ENCODE measurements around the gene USP48.
"Not testable (repeated sequence)": the region's sequence is repeated elsewhere in the genome, so short reads cannot be mapped to it uniquely, and the experiment has no call there.

Gene USP48

GRCh38 chr1:21782868-21783678, at the start of gene USP48:
Gene USP48, minus strand, starts transcription at chr1:21783149. Its CDS starts 192 bp downstream, at chr1:21782957.
- no peak for FAIRE-seq

- no peak for FAIRE-seq
These were observed 48.6 kb upstream of the USP48 start for GRCh38 chr1:21831454-21831970.

DNA sequence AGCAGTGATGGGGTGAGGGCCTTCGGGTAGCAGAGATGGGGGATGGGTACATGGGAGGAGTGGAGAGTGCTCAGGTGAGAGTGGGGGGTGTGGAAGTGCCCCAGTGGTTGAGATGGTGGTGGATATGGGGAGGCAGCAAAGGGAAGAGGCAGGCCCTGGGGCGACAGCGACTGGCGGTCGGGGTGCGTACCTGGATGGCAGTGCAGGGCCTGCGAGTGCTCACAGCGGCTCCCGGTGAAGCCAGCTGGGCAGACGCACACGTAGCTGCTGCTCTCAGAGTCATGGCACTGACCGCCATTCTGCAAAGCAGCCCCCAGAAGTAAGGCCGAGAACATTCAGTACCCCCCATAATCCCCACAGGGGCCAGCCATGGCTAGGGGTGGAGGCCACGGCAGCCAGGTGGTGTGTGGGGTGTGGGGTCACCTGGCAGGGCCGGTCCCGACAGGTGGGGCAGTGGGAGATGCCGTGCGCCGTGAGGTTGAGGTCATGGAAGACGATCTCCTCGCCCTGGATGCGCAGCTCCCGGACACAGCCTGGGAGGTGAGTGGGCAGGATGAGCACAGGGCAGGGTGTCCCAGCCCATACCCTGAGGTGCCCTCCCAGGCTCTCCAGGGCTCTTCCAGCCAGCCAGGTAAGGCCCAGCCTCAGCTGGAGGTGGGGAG, 48.0 kb upstream of the USP48 start:
- no peak for FAIRE-seq

GRCh38 chr1:21829294-21829693, 46.3 kb upstream of the USP48 start:
- no peak for FAIRE-seq

GRCh38 chr1:21828506-21829210, 45.7 kb upstream of the USP48 start:
- FAIRE-seq, result no peak

DNA sequence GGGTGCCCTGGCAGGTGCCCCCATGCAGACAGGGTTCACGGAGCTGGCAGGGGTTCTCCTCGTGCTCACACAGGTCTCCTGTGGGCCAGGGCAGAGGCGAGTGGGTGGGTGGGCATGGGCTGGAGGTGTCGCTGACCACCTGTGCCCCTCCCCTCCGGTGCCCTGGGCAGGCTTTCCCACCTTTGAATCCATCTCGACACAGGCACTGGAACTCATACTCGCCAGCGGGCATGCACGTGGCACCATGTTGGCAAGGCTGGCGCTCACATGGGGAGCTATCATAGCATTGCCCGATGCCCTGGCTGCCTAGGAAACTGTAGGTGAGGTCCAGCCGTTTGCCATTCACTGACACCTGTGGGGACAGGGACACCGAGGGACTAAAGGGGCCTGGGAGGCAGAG, 45.1 kb upstream of the USP48 start:
- FAIRE-seq, result no peak

DNA sequence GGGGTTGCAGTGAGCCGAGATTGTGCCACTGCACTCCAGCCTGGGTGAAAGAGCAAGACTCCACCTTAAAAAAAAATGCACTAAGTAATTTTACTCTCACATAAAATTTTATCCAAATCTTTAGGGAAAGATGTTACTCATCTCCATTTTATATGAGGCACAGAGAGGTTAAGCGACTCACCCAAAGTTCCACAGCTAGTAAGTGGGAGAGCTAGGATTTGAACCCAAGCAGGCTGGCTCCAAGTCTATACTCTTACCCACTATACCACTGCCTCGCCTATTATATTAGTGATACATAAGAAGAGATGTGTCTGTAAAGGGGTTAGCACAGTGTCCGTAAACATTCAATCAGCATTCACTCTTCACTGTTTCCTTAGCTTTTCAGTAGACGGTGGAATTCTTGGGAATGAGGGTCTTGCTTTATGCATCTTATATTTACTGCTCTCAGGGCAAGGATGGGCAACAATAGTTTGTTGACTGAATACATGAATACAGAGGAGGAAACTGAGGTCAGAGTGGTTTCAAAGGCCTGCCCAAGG, 44.3 kb upstream of the USP48 start:
- FAIRE-seq, result no peak

DNA sequence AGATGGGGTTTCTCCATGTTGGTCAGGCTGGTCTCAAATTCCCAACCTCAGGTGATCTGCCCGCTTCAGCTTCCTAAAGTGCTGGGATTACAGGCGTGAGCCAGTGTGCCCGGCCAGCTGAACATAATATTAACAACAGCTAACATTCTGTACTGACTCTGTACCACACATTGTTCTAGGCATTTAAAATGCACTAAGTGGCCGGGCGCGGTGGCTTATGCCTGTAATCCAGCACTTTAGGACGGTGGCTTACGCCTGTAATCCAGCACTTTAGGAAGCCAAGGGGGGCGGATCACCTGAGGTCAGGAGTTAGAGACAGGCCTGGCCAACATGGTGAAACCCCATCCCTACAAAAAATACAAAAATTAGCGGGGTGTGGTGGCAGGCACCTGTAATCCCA, 43.7 kb upstream of the USP48 start:
- FAIRE-seq, result not testable (repeated sequence)

- no peak for FAIRE-seq
These were observed 42.4 kb upstream of the USP48 start for GRCh38 chr1:21825393-21825792.

DNA sequence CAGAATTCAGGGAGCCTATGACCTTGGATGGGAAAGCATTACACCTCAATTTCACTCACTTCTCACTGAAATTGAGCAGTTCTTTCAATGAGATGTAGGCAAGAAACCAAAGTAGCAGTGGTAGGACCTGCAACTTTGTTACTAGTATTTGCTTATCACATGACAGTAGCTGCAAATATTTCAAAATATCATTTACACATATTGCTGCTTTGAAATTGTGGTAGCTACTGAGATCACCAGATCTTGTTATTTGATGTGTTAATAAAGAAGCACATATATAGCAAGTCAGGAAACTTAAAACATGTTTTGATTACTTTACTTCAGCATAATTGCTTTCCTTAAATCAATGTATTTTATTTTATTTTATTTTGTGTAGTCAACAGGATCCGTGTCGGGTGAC, 42.0 kb upstream of the USP48 start:
- FAIRE-seq, result no peak

DNA sequence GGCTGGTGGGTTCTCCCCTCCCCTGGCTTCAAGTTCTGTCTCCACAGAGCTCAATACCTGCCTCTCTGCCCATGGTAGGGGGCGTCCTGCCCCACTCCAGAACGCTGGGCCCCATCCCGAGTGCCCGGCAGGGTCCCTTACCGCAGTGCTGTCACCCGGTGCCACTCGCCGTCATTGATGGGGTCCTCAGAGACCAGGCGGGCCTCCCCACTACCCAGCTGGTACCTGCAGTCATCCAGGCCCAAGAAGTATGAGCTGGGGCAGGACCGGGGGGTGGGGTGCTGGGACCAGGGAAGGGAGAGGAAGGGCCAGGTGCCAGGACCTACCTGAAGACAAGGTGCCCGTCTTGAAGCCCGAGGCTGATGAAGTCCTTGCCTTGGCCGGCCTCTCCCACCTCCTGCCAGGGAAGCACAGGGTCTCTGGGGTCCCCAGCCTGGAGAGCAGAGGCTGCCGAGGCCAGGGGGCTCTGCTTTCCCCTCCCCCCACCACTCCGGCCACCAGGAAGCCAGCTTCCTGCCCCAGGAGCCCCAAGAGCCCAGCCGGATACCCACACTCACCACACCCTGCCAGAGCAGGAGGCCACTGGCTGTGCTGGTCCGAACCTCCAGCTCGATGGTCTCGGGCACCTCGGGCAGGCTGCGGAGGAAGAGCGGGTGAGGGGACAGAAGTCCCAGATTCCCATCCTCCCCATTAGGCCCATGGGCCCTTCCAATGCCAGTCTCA, 41.2 kb upstream of the USP48 start:
- no peak for FAIRE-seq

DNA sequence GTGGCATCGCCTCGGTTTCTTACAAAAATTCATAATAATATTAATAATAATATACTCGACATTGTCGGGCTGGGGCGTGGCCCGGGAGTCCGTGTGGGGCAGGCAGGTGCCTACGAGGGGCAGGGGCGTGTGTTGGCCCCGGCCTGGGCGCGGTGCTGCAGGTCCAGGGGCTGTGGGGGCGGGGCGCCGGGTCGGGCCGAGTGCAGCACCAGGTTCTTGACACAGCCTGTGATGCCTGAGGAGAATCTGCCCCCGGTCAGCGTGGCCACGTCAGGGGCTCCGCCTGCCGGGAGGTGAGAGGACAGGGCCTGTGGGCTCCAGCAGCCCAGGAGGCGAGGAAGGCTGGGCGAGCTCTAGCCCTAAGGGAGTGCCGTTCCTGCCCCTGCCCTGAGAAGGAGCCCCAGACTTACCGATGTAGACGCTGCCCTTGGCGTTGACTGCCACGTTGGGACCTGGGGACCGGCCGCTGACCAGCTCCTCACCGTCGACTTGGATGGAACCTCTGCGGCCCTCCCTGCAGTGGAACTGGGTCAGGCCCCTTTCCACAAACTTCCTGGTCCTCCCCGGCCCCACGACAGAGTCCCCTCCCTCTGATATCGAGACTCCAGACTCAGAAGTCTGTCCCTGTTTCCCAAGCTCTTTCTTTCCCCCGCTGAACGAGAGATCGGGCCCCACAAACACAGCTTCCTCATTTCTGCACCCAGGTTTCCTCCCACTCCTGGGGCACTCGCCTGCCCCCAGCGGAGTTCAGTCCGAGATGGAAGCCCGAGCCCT, 40.4 kb upstream of the USP48 start:
- FAIRE-seq, result no peak

GRCh38 chr1:21822349-21822748, 39.4 kb upstream of the USP48 start:
- FAIRE-seq, result no peak

DNA sequence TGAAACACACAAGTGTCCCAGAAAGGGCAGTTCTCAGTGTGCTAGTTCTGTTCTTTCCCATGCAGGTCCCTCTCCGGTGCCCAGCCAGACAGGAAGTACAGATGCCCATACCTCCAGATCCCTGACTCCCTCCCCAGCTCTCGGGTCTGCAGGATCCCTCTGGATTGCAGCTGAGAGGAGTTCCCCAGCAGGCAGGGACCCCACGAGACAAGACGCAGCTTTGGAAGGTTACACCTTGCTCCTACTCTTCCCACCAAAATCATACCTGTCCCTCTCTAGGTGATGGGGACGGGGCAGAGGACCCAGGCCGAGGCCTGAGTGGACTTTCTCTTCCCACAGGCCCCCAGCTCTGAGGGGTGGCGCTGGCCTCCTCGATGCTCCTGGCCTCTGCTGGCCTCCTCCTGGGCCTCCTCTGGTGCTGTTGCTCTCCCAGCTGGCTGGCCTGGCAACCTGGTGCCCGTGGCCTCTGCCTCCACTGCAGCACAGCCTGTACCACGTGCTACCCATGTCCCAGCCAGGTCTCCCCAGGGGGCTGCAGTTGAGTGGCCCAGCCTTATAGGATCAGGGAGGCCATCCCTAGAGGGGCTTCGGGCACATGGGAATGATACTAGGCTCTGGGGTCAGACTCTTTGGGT, 38.6 kb upstream of the USP48 start:
- no peak for FAIRE-seq

DNA sequence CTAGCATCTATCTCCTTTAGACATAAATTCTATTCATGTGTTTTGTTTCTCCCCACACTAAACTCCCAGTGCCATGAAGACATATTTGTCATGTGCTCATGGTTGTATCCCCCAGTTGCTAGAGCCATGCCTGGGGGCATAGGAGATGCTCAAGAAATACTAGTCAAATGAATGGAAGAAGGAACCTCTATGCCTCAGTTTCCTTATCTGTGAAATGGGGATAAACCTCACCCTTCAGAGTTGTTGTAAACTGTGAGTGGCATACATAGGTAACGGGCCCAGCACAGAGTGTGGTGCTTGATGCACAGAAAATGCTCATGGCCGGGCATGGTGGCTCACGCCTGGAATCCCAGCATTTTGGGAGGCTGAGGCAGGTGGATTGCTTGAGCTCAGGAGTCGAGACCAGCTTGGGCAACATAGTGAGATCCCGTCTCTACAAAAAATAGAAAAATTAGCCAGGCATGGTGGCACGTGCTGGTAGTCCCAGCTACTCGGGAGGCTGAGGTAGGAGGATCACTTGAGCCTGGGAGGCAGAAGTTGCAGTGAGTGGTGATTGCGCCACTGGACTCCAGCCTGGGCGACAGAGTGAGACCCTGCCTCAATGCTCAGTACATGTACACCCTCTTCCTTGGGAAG, 37.8 kb upstream of the USP48 start:
- no peak for FAIRE-seq

DNA sequence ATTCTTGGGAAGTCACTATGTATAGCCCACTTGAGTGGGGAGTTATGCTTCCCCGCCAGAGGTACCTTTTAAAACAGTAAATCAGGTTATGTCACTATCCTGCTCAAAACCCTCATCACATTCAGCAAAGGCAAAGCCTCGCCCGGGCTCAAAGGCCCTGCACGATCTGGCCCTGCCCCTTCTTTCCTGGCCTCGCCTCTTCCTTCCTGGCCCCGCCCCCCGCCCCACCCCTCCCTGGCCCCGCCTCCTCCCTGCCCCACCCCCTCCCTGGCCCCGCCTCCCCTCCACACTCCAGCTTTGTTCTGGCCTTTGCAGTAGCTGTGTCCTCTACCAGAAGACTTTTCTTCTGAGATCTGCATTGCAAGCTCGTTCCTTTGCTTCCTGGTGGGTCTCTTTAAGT, 35.7 kb upstream of the USP48 start:
- no peak for FAIRE-seq

DNA sequence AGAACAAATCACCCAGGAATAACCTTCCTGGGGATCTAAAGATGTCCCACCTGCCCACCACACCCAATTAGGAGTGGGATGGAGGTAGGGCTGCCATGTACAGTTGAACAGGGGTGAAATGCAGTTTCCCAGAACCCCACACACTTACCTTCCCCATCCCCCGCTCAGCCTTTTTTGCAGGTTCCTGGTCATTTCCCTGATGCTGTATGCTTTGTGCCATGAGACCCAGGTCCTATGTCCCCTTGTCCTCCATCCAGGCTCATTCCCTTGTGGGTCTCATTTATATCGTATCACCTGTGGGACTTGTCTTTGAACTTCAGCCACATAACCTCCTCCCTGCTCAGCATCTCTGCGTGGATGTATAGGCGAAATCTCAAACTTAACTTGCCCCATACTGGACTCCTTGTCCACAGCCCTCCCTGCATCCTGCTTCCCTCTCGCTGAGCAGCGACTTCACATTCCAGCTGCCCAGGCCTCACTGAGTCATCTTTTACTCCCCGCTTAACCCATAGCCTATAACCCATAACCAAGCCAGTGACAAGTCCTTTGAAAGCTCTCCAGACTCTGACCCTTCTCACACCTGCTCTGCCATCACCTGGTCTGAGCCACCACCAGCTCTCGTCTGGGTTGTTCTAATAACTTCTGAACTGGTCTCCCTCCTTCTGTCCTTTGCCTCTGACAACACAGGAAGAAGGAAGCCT, 33.8 kb upstream of the USP48 start:
- FAIRE-seq, result no peak

DNA sequence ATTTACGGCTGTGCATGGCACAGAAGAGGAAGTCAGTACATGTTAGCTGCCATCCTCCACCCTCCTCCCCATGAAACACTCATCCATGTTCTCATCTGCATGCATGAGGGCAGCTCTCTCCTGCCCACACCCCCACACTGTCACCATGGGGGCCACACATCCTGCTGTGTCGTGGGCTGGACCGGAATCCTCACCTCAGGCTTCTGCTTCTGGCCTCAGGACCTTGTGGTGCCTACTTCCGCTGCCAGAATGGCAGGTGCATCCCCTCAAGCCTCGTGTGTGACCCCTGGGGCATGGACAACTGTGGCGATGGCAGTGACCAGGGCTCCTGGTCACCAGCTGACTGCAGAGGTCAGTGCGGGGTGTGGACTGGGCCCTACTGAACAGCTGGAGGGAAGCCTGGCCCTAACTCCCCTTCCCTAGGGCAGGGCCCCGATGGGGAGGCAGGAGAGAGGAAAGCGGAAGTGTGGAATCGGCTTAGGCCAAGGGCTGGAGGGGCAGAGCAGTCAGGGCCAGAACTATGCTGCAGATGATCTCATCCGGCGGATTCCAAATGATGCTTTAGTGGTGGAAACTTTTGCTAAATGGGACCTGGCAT, 32.9 kb upstream of the USP48 start:
- FAIRE-seq, result no peak

GRCh38 chr1:21814981-21815582, 32.1 kb upstream of the USP48 start:
- no peak for FAIRE-seq

All from islet of Langerhans (tissue), 1 donor.